SU-DHL-6 (cell line): ENCODE results near the gene FAM107B.

Experiments
- EZH2phosphoT487 ChIP-seq: fragments of 200-600 bp; sonication (generic), shearing (Covaris generic); conservative IDR thresholded peaks from 2 replicates; pipeline ENCODE4 v1.6.1; 2018; ENCODE audit warnings: mild to moderate bottlenecking, antibody characterized with exemption, low read length, moderate library complexity, mixed read lengths
- TF ChIP-seq, protein P1 (sequence below): fragments of 200-600 bp; sonication (generic); IDR thresholded peaks from one replicate; pipeline ENCODE4 v1.5.1; 2017; ENCODE audit warnings: antibody characterized with exemption, mild to moderate bottlenecking, low read length, moderate library complexity; ENCODE audit not compliant: insufficient read depth, poor library complexity, severe bottlenecking

DNA sequence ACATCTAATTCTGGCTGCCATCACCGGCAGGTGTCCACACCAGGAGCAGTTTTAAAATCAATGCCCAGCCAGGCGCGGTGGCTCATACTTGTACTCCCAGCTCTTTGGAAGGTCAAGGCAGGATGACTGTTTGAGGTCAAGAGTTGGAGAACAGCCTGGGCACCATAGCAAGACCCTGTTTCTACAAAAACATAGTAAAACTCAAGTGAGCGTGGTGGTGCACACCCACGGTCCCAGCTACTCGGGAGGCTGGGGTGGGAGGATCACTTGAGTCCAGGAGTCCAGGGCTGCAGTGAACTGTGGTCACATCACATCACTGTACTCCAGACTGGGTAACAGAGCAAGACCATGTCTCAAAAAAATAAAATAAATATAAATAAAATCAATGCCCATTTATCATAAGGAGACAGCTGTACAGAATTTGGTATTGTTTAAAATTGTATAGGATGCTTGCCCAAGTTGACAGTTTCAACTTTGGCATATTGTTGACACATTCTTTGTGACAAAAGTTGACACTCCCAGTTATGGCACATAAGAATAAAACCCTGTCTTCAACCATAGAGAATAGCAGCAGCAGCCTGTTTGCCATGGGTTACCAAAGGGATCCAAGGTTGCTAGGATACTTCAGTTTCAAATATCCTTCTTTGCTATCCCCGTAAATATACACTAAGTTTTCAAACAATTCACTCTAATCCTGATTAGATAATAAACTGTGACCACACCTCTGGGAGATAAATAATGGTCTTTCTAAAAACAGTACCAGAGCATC, 193.0 kb downstream of the FAM107B start:
- TF ChIP-seq, protein P1, sequence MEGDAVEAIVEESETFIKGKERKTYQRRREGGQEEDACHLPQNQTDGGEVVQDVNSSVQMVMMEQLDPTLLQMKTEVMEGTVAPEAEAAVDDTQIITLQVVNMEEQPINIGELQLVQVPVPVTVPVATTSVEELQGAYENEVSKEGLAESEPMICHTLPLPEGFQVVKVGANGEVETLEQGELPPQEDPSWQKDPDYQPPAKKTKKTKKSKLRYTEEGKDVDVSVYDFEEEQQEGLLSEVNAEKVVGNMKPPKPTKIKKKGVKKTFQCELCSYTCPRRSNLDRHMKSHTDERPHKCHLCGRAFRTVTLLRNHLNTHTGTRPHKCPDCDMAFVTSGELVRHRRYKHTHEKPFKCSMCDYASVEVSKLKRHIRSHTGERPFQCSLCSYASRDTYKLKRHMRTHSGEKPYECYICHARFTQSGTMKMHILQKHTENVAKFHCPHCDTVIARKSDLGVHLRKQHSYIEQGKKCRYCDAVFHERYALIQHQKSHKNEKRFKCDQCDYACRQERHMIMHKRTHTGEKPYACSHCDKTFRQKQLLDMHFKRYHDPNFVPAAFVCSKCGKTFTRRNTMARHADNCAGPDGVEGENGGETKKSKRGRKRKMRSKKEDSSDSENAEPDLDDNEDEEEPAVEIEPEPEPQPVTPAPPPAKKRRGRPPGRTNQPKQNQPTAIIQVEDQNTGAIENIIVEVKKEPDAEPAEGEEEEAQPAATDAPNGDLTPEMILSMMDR, result no peak
- TF ChIP-seq EZH2phosphoT487, result no peak
